ENCODE data around the gene C2orf74. TPM values are rescaled to one million over a fixed set of nuclear protein-coding genes. Genes with fewer than 3 reads are reported as not detected.

C2orf74 gene
- total and polyA plus RNA-seq, 12 donors = 6.3 to 74.8 (median 31.3) TPM

DNA sequence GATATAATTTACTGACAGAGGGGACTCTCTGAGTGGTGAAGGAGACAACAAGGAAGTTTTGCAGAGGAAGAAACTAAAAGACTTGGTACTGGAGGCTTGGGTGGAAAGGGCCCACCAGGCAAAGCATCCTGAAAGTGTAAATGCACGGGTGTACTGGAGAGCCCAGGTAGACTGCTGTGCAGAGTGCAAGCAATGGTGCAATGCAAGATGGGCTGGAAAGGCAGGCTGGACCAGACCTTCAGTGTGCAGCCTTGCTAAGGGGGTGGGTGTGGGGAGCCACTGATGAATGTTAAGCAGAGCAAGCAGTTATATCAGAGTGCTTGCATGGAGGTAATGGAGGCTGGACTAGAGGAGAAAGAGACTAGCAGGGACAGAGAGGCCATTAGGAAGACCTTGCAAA is 10.7 kb downstream of the C2orf74 start:
- TF ChIP-seq POLR2A (IDR thresholded peaks at IDR 0.05) = no peak
- TF ChIP-seq, protein P1, sequence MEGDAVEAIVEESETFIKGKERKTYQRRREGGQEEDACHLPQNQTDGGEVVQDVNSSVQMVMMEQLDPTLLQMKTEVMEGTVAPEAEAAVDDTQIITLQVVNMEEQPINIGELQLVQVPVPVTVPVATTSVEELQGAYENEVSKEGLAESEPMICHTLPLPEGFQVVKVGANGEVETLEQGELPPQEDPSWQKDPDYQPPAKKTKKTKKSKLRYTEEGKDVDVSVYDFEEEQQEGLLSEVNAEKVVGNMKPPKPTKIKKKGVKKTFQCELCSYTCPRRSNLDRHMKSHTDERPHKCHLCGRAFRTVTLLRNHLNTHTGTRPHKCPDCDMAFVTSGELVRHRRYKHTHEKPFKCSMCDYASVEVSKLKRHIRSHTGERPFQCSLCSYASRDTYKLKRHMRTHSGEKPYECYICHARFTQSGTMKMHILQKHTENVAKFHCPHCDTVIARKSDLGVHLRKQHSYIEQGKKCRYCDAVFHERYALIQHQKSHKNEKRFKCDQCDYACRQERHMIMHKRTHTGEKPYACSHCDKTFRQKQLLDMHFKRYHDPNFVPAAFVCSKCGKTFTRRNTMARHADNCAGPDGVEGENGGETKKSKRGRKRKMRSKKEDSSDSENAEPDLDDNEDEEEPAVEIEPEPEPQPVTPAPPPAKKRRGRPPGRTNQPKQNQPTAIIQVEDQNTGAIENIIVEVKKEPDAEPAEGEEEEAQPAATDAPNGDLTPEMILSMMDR (IDR thresholded peaks at IDR 0.05) = no peak
- Histone ChIP-seq H3K4me3 (no peak overlapping the region), H3K27me3 (no peaks in the 10 kb centered on the region), H3K27ac (no peak overlapping the region), H3K36me3 (replicated peaks in 1 of 2) (no peaks in the 10 kb centered on the region), H3K4me1 (replicated peaks in 1 of 2) (no peaks in the 10 kb centered on the region), H3K9me3 (replicated peaks in 1 of 3) (no peaks in the 10 kb centered on the region)
- intact Hi-C loops (cut with DNase I) = no loop called here
- 60 to 84% (median 83%) methylated on average over 1 of the region's 1 CpG for WGBS, 4 donors
- no peak for DNase-seq

DNA sequence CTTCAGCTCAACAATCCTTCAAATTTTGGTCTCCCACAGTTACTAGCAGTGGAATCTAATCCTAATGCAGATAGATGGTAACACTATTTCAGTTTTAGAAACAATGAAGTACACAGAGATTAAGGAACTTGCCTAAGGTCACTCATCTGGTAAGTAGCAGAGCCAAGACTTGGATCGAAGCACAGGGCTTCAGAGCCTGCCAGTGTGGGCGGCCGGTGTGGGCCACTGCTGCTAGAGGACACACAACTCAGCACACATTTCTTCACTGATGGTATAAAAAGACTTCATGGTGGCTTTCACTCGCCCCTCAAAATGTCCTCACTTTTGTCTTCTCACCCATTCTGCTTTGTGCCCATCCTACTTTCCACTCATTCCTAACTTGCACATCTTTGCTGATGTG is 11.1 kb downstream of the C2orf74 start:
- WGBS, 4 donors = 55 to 86% (median 74%) methylated on average over 4 of the region's 4 CpGs

DNA sequence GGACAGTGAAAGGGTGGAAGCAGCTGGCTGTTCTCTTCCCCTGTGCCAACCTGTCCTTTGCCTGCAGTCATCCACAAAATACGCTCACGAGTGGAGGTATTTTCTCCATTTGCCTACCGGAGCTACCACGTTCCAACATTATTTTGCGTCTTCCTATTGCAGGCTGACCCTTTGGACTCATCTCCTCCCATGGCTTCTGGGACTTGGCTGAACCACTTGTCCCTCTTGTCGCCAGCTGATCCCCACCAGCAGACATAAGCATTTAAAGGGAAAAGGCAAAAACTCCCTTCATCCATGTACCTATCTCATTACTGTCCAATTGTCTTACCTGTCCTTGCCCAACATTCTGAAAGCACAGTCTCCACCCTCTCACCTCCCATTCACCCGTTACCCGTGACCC is 13.0 kb downstream of the C2orf74 start:
- Histone ChIP-seq H3K4me1 (replicated peaks in 1 of 2) (peaks cover 20 to 22% of the 10 kb centered on the region in 2 donors), H3K36me3 (replicated peaks in 1 of 2) (no peaks in the 10 kb centered on the region), H3K27ac (no peak overlapping the region), H3K27me3 (no peaks in the 10 kb centered on the region), H3K4me3 (no peak overlapping the region), H3K9me3 (replicated peaks in 1 of 3) (no peaks in the 10 kb centered on the region)
- DNase-seq = no peak
- 89 to 96% (median 90%) methylated on average over 8 of the region's 8 CpGs for WGBS, 4 donors
- intact Hi-C loops (cut with DNase I) = no loop called here
- TF ChIP-seq, protein P1 (IDR thresholded peaks at IDR 0.05) = no peak
- no peak for TF ChIP-seq POLR2A (IDR thresholded peaks at IDR 0.05)

More for the DNA sequence above, 11.1 kb downstream of the C2orf74 start:
- Histone ChIP-seq H3K9me3 (replicated peaks in 1 of 3) (no peaks in the 10 kb centered on the region), H3K4me1 (replicated peaks in 1 of 2) (peaks cover 2 to 3% of the 10 kb centered on the region in 2 donors), H3K27me3 (no peaks in the 10 kb centered on the region), H3K27ac (no peak overlapping the region), H3K4me3 (no peak overlapping the region), H3K36me3 (replicated peaks in 1 of 2) (no peaks in the 10 kb centered on the region)
- no peak for DNase-seq
- TF ChIP-seq POLR2A (IDR thresholded peaks at IDR 0.05) = no peak
- TF ChIP-seq, protein P1 (IDR thresholded peaks at IDR 0.05) = no peak
- intact Hi-C loops (cut with DNase I) = no loop called here

DNA sequence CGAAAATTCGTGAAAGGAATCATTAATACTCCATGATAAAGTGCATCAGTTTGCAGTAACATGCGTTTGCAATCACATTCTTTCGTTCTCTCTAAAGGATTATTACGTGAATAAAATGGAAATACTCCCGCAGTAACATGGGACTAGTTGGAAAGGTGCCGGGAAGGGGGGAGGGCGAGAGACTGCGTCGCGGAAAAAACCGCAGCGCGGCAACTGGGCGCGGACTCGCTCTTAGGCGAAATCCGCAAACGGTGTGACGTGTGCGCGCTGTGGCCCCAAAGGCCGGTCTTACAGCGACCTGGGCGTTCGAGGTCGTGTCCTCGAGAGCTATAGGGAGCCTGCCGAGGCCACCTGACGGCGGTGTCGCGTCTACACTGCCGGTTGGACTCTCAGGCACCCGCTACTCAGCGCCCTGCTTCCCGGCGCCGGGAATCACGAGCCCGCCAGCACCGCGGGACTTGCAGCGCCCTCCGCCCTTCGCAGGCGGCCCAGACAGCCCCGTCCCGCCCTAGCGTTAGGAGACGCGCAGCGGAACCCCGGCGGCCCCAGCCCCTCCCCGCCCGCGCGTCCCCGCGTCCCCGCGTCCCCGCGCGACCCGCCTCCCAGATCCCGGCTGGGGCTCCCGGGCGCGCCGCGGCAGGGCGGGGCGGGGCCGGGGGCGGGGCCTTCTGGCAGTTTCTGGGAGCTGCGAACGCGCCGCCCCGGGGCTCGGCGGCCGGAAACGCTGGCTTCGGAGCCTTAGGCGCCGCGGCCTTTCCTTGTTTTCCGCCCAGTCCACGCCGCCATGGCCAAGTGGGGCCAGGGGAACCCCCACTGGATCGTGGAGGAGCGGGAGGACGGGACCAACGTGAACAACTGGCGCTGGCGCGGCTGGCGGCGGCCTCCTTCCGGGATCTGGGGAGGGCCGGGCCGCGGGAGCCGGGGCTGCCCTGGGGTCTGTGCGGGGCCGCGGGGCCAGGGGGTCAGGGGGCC is 15.1 kb downstream of the C2orf74 start:
- Histone ChIP-seq H3K27ac (peak overlapping the region; percentile 76 to 100 (median 94)), H3K4me1 (replicated peaks in 1 of 2) (peaks cover 39 to 42% of the 10 kb centered on the region in 2 donors), H3K4me3 (peak overlapping the region; percentile 21 to 63 (median 57)), H3K27me3 (no peaks in the 10 kb centered on the region), H3K36me3 (replicated peaks in 1 of 2) (peaks cover 0 to 6% of the 10 kb centered on the region in 2 donors), H3K9me3 (replicated peaks in 1 of 3) (no peaks in the 10 kb centered on the region)
- DNase-seq = peak; percentile 94 to 96 (median 94)
- TF ChIP-seq, protein P1 (IDR thresholded peaks at IDR 0.05) = peak in 1 of 6 experiments; percentile 13
- peak; percentile 91 to 96 for TF ChIP-seq POLR2A (IDR thresholded peaks at IDR 0.05)
- WGBS, 4 donors = 0 to 1% (median 1%) methylated on average over 17 to 110 of the region's 111 CpGs
- intact Hi-C loops (cut with DNase I) = no loop called here
